IMR-90 (cell line): ENCODE data around the gene PITPNC1. TPM values are rescaled to one million over a fixed set of nuclear protein-coding genes. Genes with fewer than 3 reads are reported as not detected.

Experiments used
- ATAC-seq: fragments of 200-7000 bp; cut with Tn5 transposase; 2 replicates; pipeline ENCODE4 v1.9.1; 2020; ENCODE audit warnings: low read depth, mild to moderate bottlenecking, moderate library complexity
- BruUV-seq: library from RNA; stranded (reverse); fragments of 400-500 nt; replicated peaks from 2 replicates; lab custom pipeline; 2021; lab: Mats Ljungman, UMichigan
- CTCF ChIA-PET: fragments of 300-600 bp; formaldehyde crosslinking; extraction: SDS; loops from one replicate; lab custom pipeline; 2021; ENCODE audit warnings: antibody characterized with exemption; lab: Yijun Ruan, JAX
- POLR2A ChIA-PET: fragments of 300-600 bp; sonication (Branson Sonifier 250); formaldehyde crosslinking; loops from one replicate; lab custom pipeline; 2022; ENCODE audit warnings: antibody characterized with exemption; ENCODE audit not compliant: unreplicated experiment; lab: Charles Lee
- DNase-seq: peaks from one replicate; pipeline ENCODE4 v3.0.0; 2013
- H2AFZ ChIP-seq: replicated peaks from 2 replicates; pipeline ENCODE3; 2013; ENCODE audit warnings: low read length, mild to moderate bottlenecking; ENCODE audit not compliant: poor library complexity
- H2AK5ac ChIP-seq: 2 replicates; pipeline ENCODE4 v1.6.1; 2013; ENCODE audit warnings: low read depth, low read length, inconsistent platforms
- H2AK9ac ChIP-seq: replicated peaks from 2 replicates; pipeline ENCODE3; 2013; ENCODE audit warnings: mild to moderate bottlenecking, low read depth, low read length, moderate library complexity; ENCODE audit not compliant: poor library complexity
- H2BK120ac ChIP-seq: 2 replicates; pipeline ENCODE4 v1.6.1; 2013; ENCODE audit warnings: low read depth, low read length, inconsistent platforms
- H2BK15ac ChIP-seq: 3 replicates; pipeline ENCODE4 v1.6.1; 2013; ENCODE audit warnings: low read depth, low read length, inconsistent platforms
- H2BK20ac ChIP-seq: 2 replicates; pipeline ENCODE4 v1.6.1; 2013; ENCODE audit warnings: low read depth, mild to moderate bottlenecking, inconsistent platforms, low read length, moderate library complexity
- H2BK5ac ChIP-seq: 2 replicates; pipeline ENCODE4 v1.6.1; 2013; ENCODE audit warnings: mild to moderate bottlenecking, low read depth, low read length, inconsistent platforms; ENCODE audit not compliant: poor library complexity, severe bottlenecking
- H3K14ac ChIP-seq: replicated peaks from 2 replicates; pipeline ENCODE4 v1.6.1; 2013; ENCODE audit warnings: low read depth, low read length, inconsistent platforms
- H3K18ac ChIP-seq: 2 replicates; pipeline ENCODE4 v1.6.1; 2013; ENCODE audit warnings: low read depth, low read length, control low read depth
- H3K23ac ChIP-seq: 2 replicates; pipeline ENCODE4 v1.6.1; 2013; ENCODE audit warnings: low read depth, low read length, inconsistent platforms
- H3K27ac ChIP-seq: 2 replicates; pipeline ENCODE4 v1.5.1; 2013; ENCODE audit warnings: mild to moderate bottlenecking, control low read depth, low read length; ENCODE audit not compliant: insufficient read depth
- H3K27me3 ChIP-seq: 2 replicates; pipeline ENCODE4 v1.6.1; 2013; ENCODE audit warnings: low read length; ENCODE audit not compliant: control insufficient read depth, insufficient read depth
- H3K36me3 ChIP-seq: 2 replicates; pipeline ENCODE4 v1.6.1; 2013; ENCODE audit warnings: low read length, mixed read lengths; ENCODE audit not compliant: control insufficient read depth, insufficient read depth
- H3K4ac ChIP-seq: 2 replicates; pipeline ENCODE4 v1.6.1; 2013; ENCODE audit warnings: low read depth, low read length, inconsistent platforms
- H3K4me1 ChIP-seq: 2 replicates; pipeline ENCODE4 v1.6.1; 2013; ENCODE audit warnings: low read length, mixed read lengths; ENCODE audit not compliant: control insufficient read depth, insufficient read depth
- H3K4me2 ChIP-seq: 2 replicates; pipeline ENCODE4 v1.6.1; 2013; ENCODE audit warnings: low read depth, mild to moderate bottlenecking, control low read depth, low read length, moderate library complexity
- H3K4me3 ChIP-seq: 2 replicates; pipeline ENCODE4 v1.5.1; 2013; ENCODE audit warnings: low read depth, mild to moderate bottlenecking, control low read depth, low read length, moderate library complexity; ENCODE audit not compliant: insufficient read depth
- H3K56ac ChIP-seq: 2 replicates; pipeline ENCODE4 v1.6.1; 2013; ENCODE audit warnings: low read length, inconsistent platforms; ENCODE audit not compliant: insufficient read depth; ENCODE audit errors: extremely low read depth
- H3K79me1 ChIP-seq, 2 experiments: 2 replicates each; pipeline ENCODE4 v1.6.1; 2013; ENCODE audit warnings: low read length in 2 of 2, inconsistent platforms in 1 of 2, low read depth in 1 of 2
- H3K9ac ChIP-seq: 2 replicates; pipeline ENCODE4 v1.6.1; 2013; ENCODE audit warnings: low read depth, low read length, control low read depth
- H3K9me1 ChIP-seq: 2 replicates; pipeline ENCODE4 v1.6.1; 2013; ENCODE audit warnings: low read length, inconsistent platforms; ENCODE audit not compliant: insufficient read depth
- H3K9me3 ChIP-seq: 2 replicates; pipeline ENCODE4 v1.6.1; 2013; ENCODE audit warnings: low read length; ENCODE audit not compliant: control insufficient read depth, insufficient read depth
- H4K20me1 ChIP-seq: 2 replicates; pipeline ENCODE4 v1.6.1; 2013; ENCODE audit warnings: low read length, inconsistent platforms; ENCODE audit not compliant: insufficient read depth
- H4K5ac ChIP-seq: 2 replicates; pipeline ENCODE4 v1.6.1; 2013; ENCODE audit warnings: mild to moderate bottlenecking, low read depth, low read length, control low read depth
- H4K8ac ChIP-seq, 2 experiments: 2 replicates each; pipeline ENCODE4 v1.6.1; 2013; ENCODE audit warnings: low read depth in 2 of 2, low read length in 2 of 2, control low read depth in 1 of 2, inconsistent platforms in 1 of 2
- H4K91ac ChIP-seq: 2 replicates; pipeline ENCODE4 v1.6.1; 2013; ENCODE audit warnings: low read depth, low read length, inconsistent platforms; ENCODE audit not compliant: insufficient read depth
- BHLHE40 ChIP-seq: fragments of 150-350 bp; IDR thresholded peaks from 2 replicates; pipeline ENCODE4 v1.6.1; 2016; ENCODE audit warnings: mild to moderate bottlenecking, low read depth, low read length
- CEBPB ChIP-seq: IDR thresholded peaks from 2 replicates; pipeline ENCODE4 v1.6.1; 2012; ENCODE audit warnings: low read depth, low read length, improper control_type of control experiment
- CHD1 ChIP-seq: IDR thresholded peaks from 2 replicates; pipeline ENCODE4 v1.6.1; 2012; ENCODE audit warnings: low read depth, low read length, improper control_type of control experiment
- CTCF ChIP-seq: conservative IDR thresholded peaks from 2 replicates; pipeline ENCODE4 v1.5.1; 2012; ENCODE audit warnings: mild to moderate bottlenecking, low read depth, low read length, improper control_type of control experiment
- FOS ChIP-seq: fragments of 150-350 bp; IDR thresholded peaks from 2 replicates; pipeline ENCODE4 v1.6.1; 2016; ENCODE audit warnings: low read depth, low read length
- MAFK ChIP-seq: IDR thresholded peaks from 2 replicates; pipeline ENCODE4 v1.6.1; 2012; ENCODE audit warnings: low read depth, low read length, improper control_type of control experiment
- MAZ ChIP-seq: IDR thresholded peaks from 2 replicates; pipeline ENCODE4 v1.6.1; 2012; ENCODE audit warnings: low read depth, mild to moderate bottlenecking, low read length, improper control_type of control experiment, moderate library complexity, borderline replicate concordance
- MXI1 ChIP-seq: IDR thresholded peaks from 2 replicates; pipeline ENCODE4 v1.6.1; 2012; ENCODE audit warnings: low read depth, mild to moderate bottlenecking, low read length, moderate library complexity, borderline replicate concordance
- NFE2L2 ChIP-seq: fragments of 150-350 bp; IDR thresholded peaks from 2 replicates; pipeline ENCODE4 v1.6.1; 2016; ENCODE audit warnings: low read depth, mild to moderate bottlenecking, low read length
- POLR2A ChIP-seq: IDR thresholded peaks from 2 replicates; pipeline ENCODE4 v1.6.1; 2012; ENCODE audit warnings: mild to moderate bottlenecking, low read depth, low read length
- RAD21 ChIP-seq: IDR thresholded peaks from 2 replicates; pipeline ENCODE4 v1.6.1; 2012; ENCODE audit warnings: low read length, improper control_type of control experiment
- RCOR1 ChIP-seq: IDR thresholded peaks from 2 replicates; pipeline ENCODE4 v1.6.1; 2012; ENCODE audit warnings: mild to moderate bottlenecking, low read length, improper control_type of control experiment; ENCODE audit not compliant: insufficient replicate concordance
- RFX5 ChIP-seq: IDR thresholded peaks from 2 replicates; pipeline ENCODE4 v1.8.0; 2012; ENCODE audit warnings: low read depth, mild to moderate bottlenecking, low read length, moderate library complexity
- SMC3 ChIP-seq: fragments of 150-350 bp; IDR thresholded peaks from 2 replicates; pipeline ENCODE4 v1.6.1; 2016; ENCODE audit warnings: low read depth, mild to moderate bottlenecking, antibody characterized with exemption, low read length, moderate library complexity
- WGBS, 2 experiments: methylation state at CpG; one replicate each; pipeline versions ENCODE4 v1.1.5 to v1.1.7; 2013; ENCODE audit warnings: missing lambda C conversion rate in 2 of 2; ENCODE audit not compliant: insufficient read length in 1 of 2; ENCODE audit errors: extremely low coverage in 2 of 2; 5-methylcytosine and 5-hydroxymethylcytosine counted together
- dilution Hi-C: fragments of 300-500 bp; cut with HindIII; formaldehyde crosslinking; loops from one replicate; pipeline ENCODE4 v1.14.3; 2018; ENCODE audit warnings: low sequenced_read_pairs; ENCODE audit not compliant: unreplicated experiment
- in situ Hi-C: fragments of 300-500 bp; cut with MboI; formaldehyde crosslinking; loops from 3 replicates; pipeline ENCODE4 v1.14.3; 2019; ENCODE audit warnings: low sequenced_read_pairs, inconsistent platforms, mixed read lengths
- intact Hi-C: fragments of 100-400 bp; cut with micrococcal nuclease; formaldehyde crosslinking; loops from 2 replicates; pipeline ENCODE4 v1.10.0; 2022
- polyA plus RNA-seq, 3 experiments: library from polyadenylated mRNA; depleted of rRNA; stranded (reverse); fragments of >200 nt; gene quantifications; 2 replicates each; pipeline ENCODE4 v1.2.3, GENCODE V29; 2012; ENCODE audit warnings: low replicate concordance in 1 of 3
- total RNA-seq: library from RNA; depleted of rRNA; stranded (reverse); fragments of >200 nt; gene quantifications from 2 replicates; pipeline ENCODE4 v1.2.3, GENCODE V29; 2012
- TF ChIP-seq, protein P1 (sequence below): fragments of 150-350 bp; IDR thresholded peaks from 2 replicates; pipeline ENCODE4 v1.6.1; 2016; ENCODE audit warnings: low read depth, mild to moderate bottlenecking, low read length, moderate library complexity, borderline replicate concordance
- TF ChIP-seq, protein P2 (sequence below): fragments of 150-350 bp; IDR thresholded peaks from 2 replicates; pipeline ENCODE4 v1.6.1; 2017; ENCODE audit warnings: mild to moderate bottlenecking, antibody characterized with exemption, low read length, low read depth

The PITPNC1 gene
- total and polyA plus RNA-seq, 2 of the 4 experiments (the other 2 are of a cell fraction), result 4.1 TPM

DNA sequence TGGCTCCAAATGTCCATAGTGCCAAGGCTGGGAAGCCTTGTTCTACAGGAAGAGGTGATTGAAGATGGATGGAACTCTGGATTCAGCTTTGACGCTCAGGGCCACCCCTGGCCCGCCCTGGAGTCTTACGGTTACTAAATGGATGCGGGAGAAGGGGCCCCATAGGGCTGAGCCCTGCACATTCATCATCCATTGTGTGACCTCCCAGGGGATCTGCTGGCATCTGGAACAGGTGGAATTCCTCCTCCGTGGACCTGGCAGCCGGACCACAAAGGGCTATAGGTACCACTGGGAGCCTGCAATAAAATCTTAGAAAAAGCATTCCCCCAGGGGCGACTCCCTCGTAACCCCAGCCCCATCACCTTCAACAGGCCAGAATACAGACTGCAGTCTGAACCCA is 259.2 kb downstream of the PITPNC1 start:
- H2AK5ac ChIP-seq, result no peak overlapping the region

More for the DNA sequence above, 259.2 kb downstream of the PITPNC1 start:
- Histone ChIP-seq H4K20me1 (no peaks in the 10 kb centered on the region), H3K9me3 (no peaks in the 10 kb centered on the region), H3K4me3 (no peak overlapping the region), H2AFZ (no peak overlapping the region), H3K27ac (no peak overlapping the region), H3K9me1 (no peaks in the 10 kb centered on the region), H3K23ac (no peak overlapping the region), H4K91ac (no peak overlapping the region), H2BK20ac (no peak overlapping the region), H3K14ac (no peak overlapping the region), H3K4ac (no peak overlapping the region), H2BK15ac (no peak overlapping the region), H3K79me1 (no peaks in the 10 kb centered on the region), H3K4me1 (peaks cover 6% of the 10 kb centered on the region), H2BK5ac (no peak overlapping the region), H3K4me2 (no peak overlapping the region), H3K9ac (no peak overlapping the region), H3K56ac (no peak overlapping the region), H3K27me3 (no peaks in the 10 kb centered on the region), H2AK9ac (no peak overlapping the region), H2BK120ac (no peak overlapping the region), H4K5ac (no peak overlapping the region), H3K36me3 (peaks cover 4% of the 10 kb centered on the region), H4K8ac (no peak overlapping the region), H3K18ac (no peak overlapping the region)
- POLR2A ChIA-PET, result no interaction called here
- in situ Hi-C loops (no loop called here), intact Hi-C loops (no loop called here), dilution Hi-C loops (no loop called here)
- DNase-seq (no peak), ATAC-seq (no peak)
- CTCF ChIA-PET, result no interaction called here
- BruUV-seq, result no TSS peak
- WGBS, 2 experiments, result 70% methylated on average over 2 of the region's 8 CpGs; no CpG with 5 or more reads in 1 of the 2 experiments
- TF ChIP-seq MXI1 (no peak), FOS (no peak), CTCF (no peak), CEBPB (no peak), NFE2L2 (no peak), RFX5 (no peak), RAD21 (no peak), BHLHE40 (no peak), MAZ (no peak), MAFK (no peak), POLR2A (no peak), SMC3 (no peak), RCOR1 (no peak), CHD1 (no peak)
- TF ChIP-seq, protein P1, sequence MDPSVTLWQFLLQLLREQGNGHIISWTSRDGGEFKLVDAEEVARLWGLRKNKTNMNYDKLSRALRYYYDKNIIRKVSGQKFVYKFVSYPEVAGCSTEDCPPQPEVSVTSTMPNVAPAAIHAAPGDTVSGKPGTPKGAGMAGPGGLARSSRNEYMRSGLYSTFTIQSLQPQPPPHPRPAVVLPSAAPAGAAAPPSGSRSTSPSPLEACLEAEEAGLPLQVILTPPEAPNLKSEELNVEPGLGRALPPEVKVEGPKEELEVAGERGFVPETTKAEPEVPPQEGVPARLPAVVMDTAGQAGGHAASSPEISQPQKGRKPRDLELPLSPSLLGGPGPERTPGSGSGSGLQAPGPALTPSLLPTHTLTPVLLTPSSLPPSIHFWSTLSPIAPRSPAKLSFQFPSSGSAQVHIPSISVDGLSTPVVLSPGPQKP, result no peak
- TF ChIP-seq, protein P2, sequence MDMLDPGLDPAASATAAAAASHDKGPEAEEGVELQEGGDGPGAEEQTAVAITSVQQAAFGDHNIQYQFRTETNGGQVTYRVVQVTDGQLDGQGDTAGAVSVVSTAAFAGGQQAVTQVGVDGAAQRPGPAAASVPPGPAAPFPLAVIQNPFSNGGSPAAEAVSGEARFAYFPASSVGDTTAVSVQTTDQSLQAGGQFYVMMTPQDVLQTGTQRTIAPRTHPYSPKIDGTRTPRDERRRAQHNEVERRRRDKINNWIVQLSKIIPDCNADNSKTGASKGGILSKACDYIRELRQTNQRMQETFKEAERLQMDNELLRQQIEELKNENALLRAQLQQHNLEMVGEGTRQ, result no peak
